ENCODE results near the gene TEX261.

DNA sequence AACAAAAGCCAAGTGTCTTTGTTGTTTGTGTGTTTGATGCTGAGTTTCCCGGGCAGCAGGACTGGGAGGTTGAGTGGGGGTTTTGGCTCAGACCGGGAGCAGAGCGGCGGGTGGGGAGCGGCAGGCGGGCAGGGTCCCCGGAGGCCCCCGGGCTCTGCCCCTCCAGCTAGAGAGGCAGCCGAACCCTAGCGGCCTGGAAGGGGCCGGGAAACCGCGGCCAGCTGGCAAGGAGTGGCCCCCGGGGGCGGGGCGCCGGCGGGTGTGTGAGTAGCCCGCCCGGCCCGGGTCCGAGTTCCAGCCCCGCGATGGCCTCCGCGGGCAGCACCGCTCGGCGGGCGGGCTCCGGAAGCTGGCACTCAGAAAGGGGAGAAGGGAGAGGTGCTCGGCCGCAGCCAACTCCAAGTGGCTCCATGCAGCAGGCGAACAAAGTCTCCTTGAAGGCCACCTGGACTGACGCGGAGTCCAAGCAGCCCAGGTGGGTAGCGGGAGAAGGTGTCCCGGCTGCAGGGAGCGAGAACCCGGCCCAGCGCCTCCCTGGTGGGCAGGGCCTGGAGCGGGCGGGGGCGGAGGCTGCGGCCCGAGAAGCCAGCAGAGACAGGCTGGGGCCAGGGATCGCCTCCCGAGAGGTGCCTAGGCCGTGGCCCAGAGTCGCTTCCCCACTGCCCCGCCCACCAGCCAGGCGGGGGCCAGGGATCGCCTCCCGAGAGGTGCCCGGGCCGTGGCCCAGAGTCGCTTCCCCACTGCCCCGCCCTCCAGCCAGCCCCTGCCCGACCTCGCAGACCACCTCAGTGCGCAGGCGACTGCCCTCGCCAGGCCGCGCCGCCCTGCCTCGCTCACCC is 16.1 kb downstream of the TEX261 start, which contains the start of gene ANKRD53:
- TF ChIP-seq, protein P1, sequence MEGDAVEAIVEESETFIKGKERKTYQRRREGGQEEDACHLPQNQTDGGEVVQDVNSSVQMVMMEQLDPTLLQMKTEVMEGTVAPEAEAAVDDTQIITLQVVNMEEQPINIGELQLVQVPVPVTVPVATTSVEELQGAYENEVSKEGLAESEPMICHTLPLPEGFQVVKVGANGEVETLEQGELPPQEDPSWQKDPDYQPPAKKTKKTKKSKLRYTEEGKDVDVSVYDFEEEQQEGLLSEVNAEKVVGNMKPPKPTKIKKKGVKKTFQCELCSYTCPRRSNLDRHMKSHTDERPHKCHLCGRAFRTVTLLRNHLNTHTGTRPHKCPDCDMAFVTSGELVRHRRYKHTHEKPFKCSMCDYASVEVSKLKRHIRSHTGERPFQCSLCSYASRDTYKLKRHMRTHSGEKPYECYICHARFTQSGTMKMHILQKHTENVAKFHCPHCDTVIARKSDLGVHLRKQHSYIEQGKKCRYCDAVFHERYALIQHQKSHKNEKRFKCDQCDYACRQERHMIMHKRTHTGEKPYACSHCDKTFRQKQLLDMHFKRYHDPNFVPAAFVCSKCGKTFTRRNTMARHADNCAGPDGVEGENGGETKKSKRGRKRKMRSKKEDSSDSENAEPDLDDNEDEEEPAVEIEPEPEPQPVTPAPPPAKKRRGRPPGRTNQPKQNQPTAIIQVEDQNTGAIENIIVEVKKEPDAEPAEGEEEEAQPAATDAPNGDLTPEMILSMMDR (IDR thresholded peaks at IDR 0.05; ENCODE audit: low read length): no peak
- TF ChIP-seq EZH2 (optimal IDR thresholded peaks at IDR 0.05; ENCODE audit: low read depth, low read length): no peak
